Testis (tissue), 3 donors: ENCODE data around the gene INPP5B. TPM values are rescaled to one million over a fixed set of nuclear protein-coding genes. Genes with fewer than 3 reads are reported as not detected.
"Not testable (repeated sequence)": the region's sequence is repeated elsewhere in the genome, so short reads cannot be mapped to it uniquely, and the experiment has no call there.

Experiments used
- DNase-seq: peaks from one replicate; pipeline ENCODE4 v3.0.0-alpha.2; 2019
- H3K27ac ChIP-seq, 2 donors: fragments of 200-600 bp; sonication (generic); one replicate each; pipeline ENCODE4 v1.5.1; 2019
- H3K27me3 ChIP-seq: fragments of 200-600 bp; sonication (generic); one replicate; pipeline ENCODE4 v1.5.1; 2019
- H3K36me3 ChIP-seq: fragments of 200-600 bp; sonication (generic); one replicate; pipeline ENCODE4 v1.5.1; 2017; ENCODE audit warnings: low read depth; ENCODE audit errors: missing control alignments
- H3K4me1 ChIP-seq: fragments of 200-600 bp; sonication (generic); one replicate; pipeline ENCODE4 v1.5.1; 2019
- H3K4me3 ChIP-seq, 2 donors: fragments of 200-600 bp; sonication (generic); one replicate each; pipeline ENCODE4 v1.5.1; 2017 to 2019
- H3K9me3 ChIP-seq: fragments of 200-600 bp; sonication (generic); one replicate; pipeline ENCODE4 v1.5.1; 2017
- POLR2A ChIP-seq: fragments of 450-650 bp; IDR thresholded peaks from one replicate; pipeline ENCODE4 v1.6.1; 2017; ENCODE audit warnings: antibody characterized with exemption, mild to moderate bottlenecking, moderate library complexity
- WGBS, 2 donors: methylation state at CpG; one replicate each; pipeline ENCODE4 v1.1.5; 2018; 5-methylcytosine and 5-hydroxymethylcytosine counted together
- intact Hi-C: fragments of 100-400 bp; cut with DNase I; formaldehyde crosslinking; loops from one replicate; pipeline ENCODE4 v1.15.1; 2023; ENCODE audit warnings: low total_unique reads
- polyA plus RNA-seq: library from polyadenylated mRNA; stranded (reverse); fragments of 350-450 nt; fragmentation: Illumina TruSeq; extraction: RNeasy Lipid Tissue Mini Kit (QIAGEN cat#74804); gene quantifications from one replicate; pipeline ENCODE4 v1.2.3, GENCODE V29; 2014; ENCODE audit warnings: low read depth, low replicate concordance; ENCODE audit not compliant: insufficient read depth
- total RNA-seq, 2 donors: library from RNA; depleted of rRNA; stranded (reverse); fragments of >200 nt; gene quantifications; one replicate each; pipeline ENCODE4 v1.2.3, GENCODE V29; 2016
- TF ChIP-seq, protein P1 (sequence below), 3 experiments: fragments of 450-650 bp in 2 of 3; fragments of 200-600 bp in 1 of 3; sonication (generic) in 1 of 3; IDR thresholded peaks; one replicate each; pipeline ENCODE4 v1.5.1; 2016 to 2019; ENCODE audit warnings: antibody characterized with exemption in 3 of 3, mild to moderate bottlenecking in 2 of 3, moderate library complexity in 1 of 3

INPP5B gene
- total and polyA plus RNA-seq, 3 donors from 2014 or later = 15.3 to 31.6 (median 24.1) TPM

DNA sequence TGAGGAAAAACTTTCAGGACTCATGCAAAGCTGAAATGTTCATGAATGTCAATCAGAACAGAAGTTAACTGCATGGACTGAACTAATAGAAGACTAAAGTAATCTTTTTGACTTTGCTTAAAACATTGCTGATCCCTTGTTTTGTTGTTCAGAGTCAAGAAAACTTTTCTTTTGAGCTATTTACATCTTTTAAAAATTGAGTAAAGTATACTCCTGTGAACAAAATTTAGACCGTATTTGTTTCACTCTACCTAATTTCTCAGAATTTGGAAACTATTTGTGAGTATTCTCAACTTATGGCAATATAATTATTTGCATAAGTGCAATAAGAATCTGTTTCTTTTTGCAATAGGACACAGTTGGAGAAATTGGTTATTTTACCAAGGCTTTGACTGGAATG lies 41.1 kb downstream of the INPP5B start:
- H3K9me3 ChIP-seq = no peaks in the 10 kb centered on the region
- no peaks in the 10 kb centered on the region for H3K27me3 ChIP-seq
- no peak for DNase-seq
- H3K36me3 ChIP-seq = no peaks in the 10 kb centered on the region
- no peak overlapping the region for H3K27ac ChIP-seq
- intact Hi-C loops = no loop called here
- WGBS, 2 donors = 96 to 100% methylated on average over 1 of the region's 1 CpG
- TF ChIP-seq POLR2A = no peak
- TF ChIP-seq, protein P1, sequence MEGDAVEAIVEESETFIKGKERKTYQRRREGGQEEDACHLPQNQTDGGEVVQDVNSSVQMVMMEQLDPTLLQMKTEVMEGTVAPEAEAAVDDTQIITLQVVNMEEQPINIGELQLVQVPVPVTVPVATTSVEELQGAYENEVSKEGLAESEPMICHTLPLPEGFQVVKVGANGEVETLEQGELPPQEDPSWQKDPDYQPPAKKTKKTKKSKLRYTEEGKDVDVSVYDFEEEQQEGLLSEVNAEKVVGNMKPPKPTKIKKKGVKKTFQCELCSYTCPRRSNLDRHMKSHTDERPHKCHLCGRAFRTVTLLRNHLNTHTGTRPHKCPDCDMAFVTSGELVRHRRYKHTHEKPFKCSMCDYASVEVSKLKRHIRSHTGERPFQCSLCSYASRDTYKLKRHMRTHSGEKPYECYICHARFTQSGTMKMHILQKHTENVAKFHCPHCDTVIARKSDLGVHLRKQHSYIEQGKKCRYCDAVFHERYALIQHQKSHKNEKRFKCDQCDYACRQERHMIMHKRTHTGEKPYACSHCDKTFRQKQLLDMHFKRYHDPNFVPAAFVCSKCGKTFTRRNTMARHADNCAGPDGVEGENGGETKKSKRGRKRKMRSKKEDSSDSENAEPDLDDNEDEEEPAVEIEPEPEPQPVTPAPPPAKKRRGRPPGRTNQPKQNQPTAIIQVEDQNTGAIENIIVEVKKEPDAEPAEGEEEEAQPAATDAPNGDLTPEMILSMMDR (IDR thresholded peaks at IDR 0.05) = no peak
- no peak overlapping the region for H3K4me3 ChIP-seq
- no peaks in the 10 kb centered on the region for H3K4me1 ChIP-seq

DNA sequence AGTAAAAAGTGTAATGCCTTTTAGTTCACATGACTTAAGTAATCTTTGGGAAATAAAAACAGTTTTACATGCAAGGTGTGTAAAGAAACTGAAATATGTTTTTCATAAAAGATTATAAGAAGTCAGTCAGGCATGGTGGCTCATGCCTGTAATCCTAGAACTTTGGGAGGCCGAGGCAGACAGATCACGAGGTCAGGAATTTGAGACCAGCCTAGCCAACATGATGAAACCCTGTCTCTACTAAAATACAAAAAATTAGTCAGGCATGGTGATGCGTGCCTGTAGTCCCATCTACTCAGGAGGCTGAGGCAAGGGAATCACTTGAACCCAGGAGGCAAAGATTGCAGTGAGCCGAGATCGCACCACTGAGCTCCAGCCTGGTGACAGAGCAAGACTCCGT lies 42.9 kb downstream of the INPP5B start:
- DNase-seq, H3K9me3 ChIP-seq, intact Hi-C loops, H3K27me3 ChIP-seq, H3K36me3 ChIP-seq, H3K4me1 ChIP-seq, H3K27ac ChIP-seq, H3K4me3 ChIP-seq: not testable (repeated sequence)
- WGBS, 2 donors = 93 to 94% methylated on average over 6 of the region's 6 CpGs

DNA sequence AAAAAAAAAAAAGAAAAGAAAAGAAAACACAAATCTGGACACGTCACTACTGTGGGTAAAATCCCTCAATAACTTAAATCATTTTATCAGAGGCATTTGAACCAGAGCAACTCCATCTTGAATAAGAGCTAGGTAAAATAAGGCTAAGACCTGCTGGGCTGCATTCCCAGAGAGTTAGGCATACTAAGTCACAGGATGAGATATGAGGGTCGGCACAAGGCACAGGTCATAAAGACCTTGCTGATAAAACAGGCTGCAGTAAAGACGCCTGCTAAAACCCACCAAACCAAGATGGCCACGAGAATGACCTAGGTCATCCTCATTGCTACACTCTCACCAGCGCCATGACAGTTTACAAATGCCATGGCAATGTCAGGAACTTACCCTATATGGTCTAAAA lies 43.9 kb downstream of the INPP5B start:
- DNase-seq = no peak
- Histone ChIP-seq H3K9me3 (no peaks in the 10 kb centered on the region), H3K4me3 (no peak overlapping the region), H3K27me3 (no peaks in the 10 kb centered on the region), H3K36me3 (no peaks in the 10 kb centered on the region), H3K27ac (no peak overlapping the region), H3K4me1 (no peaks in the 10 kb centered on the region)
- TF ChIP-seq POLR2A = no peak
- TF ChIP-seq, protein P1 (IDR thresholded peaks at IDR 0.05) = no peak
- WGBS, 2 donors = 82 to 85% methylated on average over 5 of the region's 5 CpGs
- intact Hi-C loops = no loop called here

DNA sequence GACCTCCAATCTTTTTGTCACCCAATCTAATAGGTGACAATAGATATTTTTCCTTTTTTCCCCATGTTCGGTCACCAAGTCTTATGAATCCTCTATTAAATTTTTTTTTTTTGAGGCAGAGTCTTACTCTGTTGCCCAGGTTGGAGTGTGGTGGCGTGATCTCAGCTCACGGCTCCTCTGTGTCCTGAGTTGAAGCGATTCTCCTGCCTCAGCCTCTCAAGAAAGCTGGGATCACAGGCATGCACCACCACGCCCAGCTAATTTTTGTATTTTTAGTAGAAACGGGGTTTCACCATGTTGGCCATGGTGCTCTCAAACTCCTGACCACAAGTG lies 45.0 kb downstream of the INPP5B start:
- no peak for TF ChIP-seq POLR2A
- TF ChIP-seq, protein P1 (IDR thresholded peaks at IDR 0.05) = no peak
- Histone ChIP-seq H3K4me1 (no peaks in the 10 kb centered on the region), H3K27ac (no peak overlapping the region), H3K36me3 (no peaks in the 10 kb centered on the region), H3K27me3 (no peaks in the 10 kb centered on the region), H3K4me3 (no peak overlapping the region), H3K9me3 (no peaks in the 10 kb centered on the region)
- DNase-seq = no peak
- 88 to 97% methylated on average over 6 of the region's 6 CpGs for WGBS, 2 donors
- intact Hi-C loops = no loop called here

DNA sequence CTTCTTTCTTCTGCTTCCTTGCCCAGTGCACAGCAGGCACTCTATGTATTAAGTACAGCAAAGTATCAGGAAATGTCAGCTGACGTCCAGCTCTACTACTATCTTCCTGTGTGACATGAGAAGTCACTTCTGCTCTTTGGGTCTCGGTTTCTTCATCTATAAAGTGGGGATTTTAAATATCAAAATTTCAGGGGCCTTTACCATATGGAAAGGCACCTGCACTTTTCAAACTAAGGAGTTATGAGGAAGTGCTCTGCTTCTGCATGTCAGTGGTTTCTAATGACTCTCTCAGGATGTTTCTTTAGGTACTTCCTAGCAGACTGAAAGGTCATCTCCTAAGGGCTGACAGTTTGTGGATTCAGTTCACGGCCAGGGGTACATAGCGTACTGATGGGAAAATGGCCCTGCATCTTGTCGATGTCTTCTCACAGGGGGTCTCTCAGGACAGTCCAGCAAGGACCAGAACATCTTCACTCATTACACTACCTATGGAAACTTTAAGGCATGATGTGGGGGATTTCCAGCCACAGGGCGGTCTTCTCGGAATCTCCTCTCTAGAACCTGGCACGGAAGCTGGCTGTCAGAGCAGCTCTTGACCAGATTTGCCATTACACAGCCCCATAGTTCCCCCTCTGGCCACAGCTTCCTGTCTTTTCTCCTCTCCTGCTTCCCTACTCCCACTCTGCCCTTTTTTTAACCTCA lies 45.5 kb downstream of the INPP5B start:
- H3K27ac ChIP-seq = no peak overlapping the region
- H3K4me1 ChIP-seq = no peaks in the 10 kb centered on the region
- no peaks in the 10 kb centered on the region for H3K27me3 ChIP-seq
- no peak overlapping the region for H3K4me3 ChIP-seq
- H3K9me3 ChIP-seq = no peaks in the 10 kb centered on the region
- WGBS, 2 donors = 84 to 88% methylated on average over 8 of the region's 8 CpGs
- TF ChIP-seq, protein P1 (IDR thresholded peaks at IDR 0.05) = no peak
- TF ChIP-seq POLR2A = no peak
- intact Hi-C loops = no loop called here
- no peaks in the 10 kb centered on the region for H3K36me3 ChIP-seq
- DNase-seq = no peak

DNA sequence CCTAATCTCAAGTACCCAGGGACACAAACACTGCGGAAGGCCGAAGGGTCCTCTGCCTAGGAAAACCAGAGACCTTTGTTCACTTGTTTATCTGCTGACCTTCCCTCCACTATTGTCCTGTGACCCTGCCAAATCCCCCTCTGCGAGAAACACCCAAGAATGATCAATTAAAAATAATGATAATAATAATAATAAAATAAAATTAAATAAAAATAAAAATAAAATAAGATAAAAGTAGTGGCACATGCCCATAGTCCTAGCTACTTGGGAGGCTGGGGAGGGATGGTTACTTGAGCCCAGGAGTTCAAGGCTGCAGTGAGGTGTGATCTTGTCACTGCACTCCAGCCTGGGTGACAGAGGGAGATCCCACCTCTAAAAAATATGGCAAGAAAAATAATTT lies 49.3 kb downstream of the INPP5B start:
- H3K27me3 ChIP-seq, H3K27ac ChIP-seq, DNase-seq, H3K9me3 ChIP-seq, H3K4me1 ChIP-seq, intact Hi-C loops, H3K36me3 ChIP-seq, H3K4me3 ChIP-seq: not testable (repeated sequence)
- WGBS, 2 donors = 88 to 98% methylated on average over 3 of the region's 3 CpGs
